SK-N-SH (cell line): ENCODE data around the gene EIF4E2. TPM values are rescaled to one million over a fixed set of nuclear protein-coding genes. Genes with fewer than 3 reads are reported as not detected.

ENCODE experiments used
- CTCF ChIA-PET: fragments of 300-600, 350-600 bp; formaldehyde crosslinking; extraction: SDS; loops from one replicate; lab custom pipeline; 2021; lab: Yijun Ruan, JAX
- POLR2A ChIA-PET: fragments of 350-600 bp; sonication (Branson Sonifier 250); formaldehyde crosslinking; extraction: SDS; loops from one replicate; lab custom pipeline; 2020; ENCODE audit warnings: antibody characterized with exemption, inconsistent platforms; lab: Yijun Ruan, JAX
- DNase-seq: peaks from one replicate; pipeline ENCODE4 v3.0.0; 2012
- H2AFZ ChIP-seq: fragments of 200-600 bp; sonication (generic); 2 replicates; pipeline ENCODE4 v1.8.1; 2016; ENCODE audit warnings: antibody characterized with exemption, mild to moderate bottlenecking, low read depth
- H3F3A ChIP-seq: fragments of 200-600 bp; sonication (generic); replicated peaks from 2 replicates; pipeline ENCODE3; 2016; ENCODE audit warnings: antibody characterized with exemption, mild to moderate bottlenecking; ENCODE audit not compliant: insufficient read depth
- H3K27ac ChIP-seq, 2 experiments: fragments of 200-500 bp in 1 of 2; fragments of 200-600 bp in 1 of 2; sonication (Bioruptor generic) in 1 of 2; sonication (generic), shearing (Covaris generic) in 1 of 2; 2 replicates each; pipeline versions ENCODE4 v1.5.1 to v1.6.1; 2014 to 2016; ENCODE audit warnings: low read depth in 2 of 2, inconsistent platforms in 1 of 2, low read length in 1 of 2, mild to moderate bottlenecking in 1 of 2, mixed read lengths in 1 of 2
- H3K27me3 ChIP-seq: fragments of 200-600 bp; sonication (generic), shearing (Covaris generic); 2 replicates; pipeline ENCODE4 v1.6.1; 2016; ENCODE audit warnings: mixed run types; ENCODE audit not compliant: insufficient read depth
- H3K36me3 ChIP-seq, 2 experiments: fragments of 200-500 bp in 1 of 2; fragments of 200-600 bp in 1 of 2; sonication (Bioruptor generic) in 1 of 2; sonication (generic) in 1 of 2; replicated peaks in 1 of 2; 2 replicates each; pipeline versions ENCODE3 to v1.5.1; 2014 to 2016; ENCODE audit warnings: low read length in 1 of 2, mild to moderate bottlenecking in 1 of 2; ENCODE audit not compliant: insufficient read depth in 2 of 2, control insufficient read depth in 1 of 2
- H3K4me1 ChIP-seq, 2 experiments: fragments of 200-500 bp in 1 of 2; fragments of 200-600 bp in 1 of 2; sonication (Bioruptor generic) in 1 of 2; sonication (generic), shearing (Covaris generic) in 1 of 2; 2 replicates each; pipeline versions ENCODE4 v1.5.1 to v1.6.1; 2014 to 2016; ENCODE audit warnings: low read depth in 1 of 2, low read length in 1 of 2, mixed run types in 1 of 2; ENCODE audit not compliant: insufficient read depth in 2 of 2, control insufficient read depth in 1 of 2
- H3K4me2 ChIP-seq: fragments of 200-600 bp; sonication (generic), shearing (Covaris generic); 2 replicates; pipeline ENCODE4 v1.6.1; 2017; ENCODE audit warnings: mixed run types
- H3K4me3 ChIP-seq, 2 experiments: fragments of 200-500 bp in 1 of 2; fragments of 200-600 bp in 1 of 2; sonication (Bioruptor generic) in 1 of 2; sonication (generic), shearing (Covaris generic) in 1 of 2; 2 replicates each; pipeline versions ENCODE4 v1.5.1 to v1.8.1; 2014 to 2016; ENCODE audit warnings: low read depth in 2 of 2, inconsistent platforms in 1 of 2, low read length in 1 of 2, mild to moderate bottlenecking in 1 of 2, mixed read lengths in 1 of 2, moderate library complexity in 1 of 2
- H3K79me2 ChIP-seq: fragments of 200-600 bp; sonication (generic); 2 replicates; pipeline ENCODE4 v1.8.1; 2017; ENCODE audit warnings: mild to moderate bottlenecking; ENCODE audit not compliant: insufficient read depth
- H3K9ac ChIP-seq: fragments of 200-600 bp; sonication (generic); 2 replicates; pipeline ENCODE4 v1.6.1; 2017; ENCODE audit warnings: mixed run types
- H3K9me2 ChIP-seq: fragments of 200-600 bp; sonication (generic); 2 replicates; pipeline ENCODE4 v1.6.1; 2017; ENCODE audit warnings: mixed run types
- H3K9me3 ChIP-seq: fragments of 200-600 bp; sonication (generic); 2 replicates; pipeline ENCODE4 v1.6.1; 2017; ENCODE audit warnings: mixed run types, mild to moderate bottlenecking, moderate library complexity
- H4K20me1 ChIP-seq: fragments of 200-600 bp; sonication (generic); 2 replicates; pipeline ENCODE4 v1.6.1; 2017; ENCODE audit warnings: mild to moderate bottlenecking, mixed run types; ENCODE audit not compliant: insufficient read depth
- CHD2 ChIP-seq: fragments of 150-350 bp; IDR thresholded peaks from 2 replicates; pipeline ENCODE4 v1.6.1; 2018; ENCODE audit warnings: low read length; ENCODE audit not compliant: partially characterized antibody
- FOSL2 ChIP-seq: IDR thresholded peaks from 2 replicates; pipeline ENCODE4 v1.4.0; 2012; ENCODE audit warnings: low read depth, mild to moderate bottlenecking, moderate library complexity, borderline replicate concordance
- FOXJ3 ChIP-seq: sonication (generic); formaldehyde crosslinking; IDR thresholded peaks from 2 replicates; pipeline ENCODE4 v1.5.1; 2020; ENCODE audit warnings: mild to moderate bottlenecking, missing genetic modification reagents
- GABPA ChIP-seq: IDR thresholded peaks from 2 replicates; pipeline ENCODE4 v1.4.0; 2012; ENCODE audit warnings: low read depth, mild to moderate bottlenecking
- MEF2A ChIP-seq: IDR thresholded peaks from 2 replicates; pipeline ENCODE4 v1.4.0; 2012; ENCODE audit warnings: low read depth, borderline replicate concordance
- MXI1 ChIP-seq: IDR thresholded peaks from 2 replicates; pipeline ENCODE4 v1.6.1; 2012; ENCODE audit warnings: mild to moderate bottlenecking, low read depth, low read length, improper control_type of control experiment
- NFIC ChIP-seq: IDR thresholded peaks from 2 replicates; pipeline ENCODE4 v1.4.0; 2012; ENCODE audit warnings: borderline replicate concordance
- NRF1 ChIP-seq: IDR thresholded peaks from 2 replicates; pipeline ENCODE4 v1.6.1; 2012; ENCODE audit warnings: low read depth, mild to moderate bottlenecking, low read length
- RAD21 ChIP-seq: IDR thresholded peaks from 2 replicates; pipeline ENCODE4 v1.6.1; 2012; ENCODE audit warnings: mild to moderate bottlenecking, low read length
- RXRA ChIP-seq: IDR thresholded peaks from 2 replicates; pipeline ENCODE4 v1.4.0; 2012; ENCODE audit warnings: low read depth, mild to moderate bottlenecking, borderline replicate concordance
- SMC3 ChIP-seq: IDR thresholded peaks from 2 replicates; pipeline ENCODE4 v1.6.1; 2012; ENCODE audit warnings: low read depth, low read length, improper control_type of control experiment
- TAF1 ChIP-seq: IDR thresholded peaks from 2 replicates; pipeline ENCODE4 v1.6.1; 2012; ENCODE audit warnings: low read depth, mild to moderate bottlenecking, low read length, moderate library complexity, borderline replicate concordance
- TCF12 ChIP-seq: IDR thresholded peaks from 2 replicates; pipeline ENCODE4 v1.4.0; 2012
- TEAD4 ChIP-seq: IDR thresholded peaks from 2 replicates; pipeline ENCODE4 v1.4.0; 2012; ENCODE audit warnings: mild to moderate bottlenecking, borderline replicate concordance; ENCODE audit not compliant: insufficient read depth
- YY1 ChIP-seq: IDR thresholded peaks from 2 replicates; pipeline ENCODE4 v1.4.0; 2012; ENCODE audit warnings: low read depth, mild to moderate bottlenecking
- WGBS: methylation state at CpG from one replicate; pipeline ENCODE4 v1.1.6; 2017; ENCODE audit warnings: low lambda C conversion rate; 5-methylcytosine and 5-hydroxymethylcytosine counted together
- polyA plus RNA-seq, 3 experiments: library from polyadenylated mRNA; depleted of rRNA; stranded (reverse); fragments of >200 nt; gene quantifications; 2 replicates each; pipeline ENCODE4 v1.2.3, GENCODE V29; 2012
- TF ChIP-seq, protein P1 (sequence below): IDR thresholded peaks from 2 replicates; pipeline ENCODE4 v1.4.0; 2012; ENCODE audit warnings: low read depth
- TF ChIP-seq, protein P2 (sequence below): IDR thresholded peaks from 2 replicates; pipeline ENCODE4 v1.4.0; 2012; ENCODE audit warnings: low read depth, borderline replicate concordance
- TF ChIP-seq, protein P3 (sequence below): IDR thresholded peaks from 2 replicates; pipeline ENCODE4 v1.4.0; 2012; ENCODE audit warnings: low read depth, borderline replicate concordance
- TF ChIP-seq, protein P4 (sequence below): fragments of 150-350 bp; IDR thresholded peaks from 2 replicates; pipeline ENCODE4 v1.6.1; 2017; ENCODE audit warnings: antibody characterized with exemption, low read length, low read depth, borderline replicate concordance

EIF4E2 gene
- polyA plus RNA-seq, 1 of the 3 experiments (the other 2 are of a cell fraction) = 29.1 TPM

DNA sequence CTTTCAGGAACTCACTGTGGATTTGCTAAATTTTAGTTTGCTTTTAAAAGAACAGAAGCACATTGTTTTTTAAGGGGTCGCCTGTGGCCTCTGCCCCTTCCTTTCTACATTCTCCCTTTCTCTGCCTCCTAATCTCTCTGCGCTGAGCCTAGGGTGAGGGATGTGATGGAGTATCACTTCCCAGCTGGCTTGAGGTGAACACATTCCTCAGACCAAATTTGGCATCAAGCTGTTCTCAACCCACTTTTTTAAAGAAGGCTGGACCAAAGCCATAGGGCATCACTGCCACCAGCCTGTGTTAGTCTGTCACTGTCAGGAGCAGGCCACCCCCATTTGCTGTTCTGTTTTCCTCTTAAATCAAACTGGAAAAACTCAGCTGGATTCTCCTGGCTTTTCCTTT lies 27.4 kb downstream of the EIF4E2 start:
- ChIA-PET CTCF (interaction anchor here (1.2 kb wide), 1 partner anchor 33 kb away, joined by 3 read pairs; no protein-coding TSS in a partner anchor), POLR2A (interaction anchor here (1.6 kb wide), 1 partner anchor 10 kb away, joined by 3 read pairs; no protein-coding TSS in a partner anchor)
- H3K4me2 ChIP-seq = no peak overlapping the region
- no peak overlapping the region for H3K9ac ChIP-seq
- H3K36me3 ChIP-seq = peaks cover 12 to 56% of the 10 kb centered on the region in 2 experiments
- H3K27me3 ChIP-seq = no peaks in the 10 kb centered on the region
- no peaks in the 10 kb centered on the region for H4K20me1 ChIP-seq
- H3F3A ChIP-seq = no peaks in the 10 kb centered on the region
- no peaks in the 10 kb centered on the region for H3K79me2 ChIP-seq
- H3K9me3 ChIP-seq = no peaks in the 10 kb centered on the region
- 0 out of 4 replicates have a peak, but pooled peaks cover 0 to 4% of the 10 kb centered on the region in 2 experiments for H3K4me1 ChIP-seq
- H3K9me2 ChIP-seq = no peaks in the 10 kb centered on the region
- WGBS = 88% methylated on average over 2 of the region's 2 CpGs
- TF ChIP-seq RXRA (no peak), MEF2A (no peak), TEAD4 (no peak), SMC3 (no peak), FOSL2 (no peak), NRF1 (no peak), MXI1 (no peak), RAD21 (no peak), FOXJ3 (CRISPR knock-in tag) (no peak), TCF12 (no peak), CHD2 (no peak), NFIC (no peak), TAF1 (no peak), YY1 (no peak), GABPA (no peak)
- TF ChIP-seq, protein P1, sequence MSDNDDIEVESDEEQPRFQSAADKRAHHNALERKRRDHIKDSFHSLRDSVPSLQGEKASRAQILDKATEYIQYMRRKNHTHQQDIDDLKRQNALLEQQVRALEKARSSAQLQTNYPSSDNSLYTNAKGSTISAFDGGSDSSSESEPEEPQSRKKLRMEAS = no peak
- TF ChIP-seq, protein P2, sequence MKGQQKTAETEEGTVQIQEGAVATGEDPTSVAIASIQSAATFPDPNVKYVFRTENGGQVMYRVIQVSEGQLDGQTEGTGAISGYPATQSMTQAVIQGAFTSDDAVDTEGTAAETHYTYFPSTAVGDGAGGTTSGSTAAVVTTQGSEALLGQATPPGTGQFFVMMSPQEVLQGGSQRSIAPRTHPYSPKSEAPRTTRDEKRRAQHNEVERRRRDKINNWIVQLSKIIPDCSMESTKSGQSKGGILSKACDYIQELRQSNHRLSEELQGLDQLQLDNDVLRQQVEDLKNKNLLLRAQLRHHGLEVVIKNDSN = no peak
- TF ChIP-seq, protein P3, sequence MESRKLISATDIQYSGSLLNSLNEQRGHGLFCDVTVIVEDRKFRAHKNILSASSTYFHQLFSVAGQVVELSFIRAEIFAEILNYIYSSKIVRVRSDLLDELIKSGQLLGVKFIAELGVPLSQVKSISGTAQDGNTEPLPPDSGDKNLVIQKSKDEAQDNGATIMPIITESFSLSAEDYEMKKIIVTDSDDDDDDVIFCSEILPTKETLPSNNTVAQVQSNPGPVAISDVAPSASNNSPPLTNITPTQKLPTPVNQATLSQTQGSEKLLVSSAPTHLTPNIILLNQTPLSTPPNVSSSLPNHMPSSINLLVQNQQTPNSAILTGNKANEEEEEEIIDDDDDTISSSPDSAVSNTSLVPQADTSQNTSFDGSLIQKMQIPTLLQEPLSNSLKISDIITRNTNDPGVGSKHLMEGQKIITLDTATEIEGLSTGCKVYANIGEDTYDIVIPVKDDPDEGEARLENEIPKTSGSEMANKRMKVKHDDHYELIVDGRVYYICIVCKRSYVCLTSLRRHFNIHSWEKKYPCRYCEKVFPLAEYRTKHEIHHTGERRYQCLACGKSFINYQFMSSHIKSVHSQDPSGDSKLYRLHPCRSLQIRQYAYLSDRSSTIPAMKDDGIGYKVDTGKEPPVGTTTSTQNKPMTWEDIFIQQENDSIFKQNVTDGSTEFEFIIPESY = no peak
- TF ChIP-seq, protein P4, sequence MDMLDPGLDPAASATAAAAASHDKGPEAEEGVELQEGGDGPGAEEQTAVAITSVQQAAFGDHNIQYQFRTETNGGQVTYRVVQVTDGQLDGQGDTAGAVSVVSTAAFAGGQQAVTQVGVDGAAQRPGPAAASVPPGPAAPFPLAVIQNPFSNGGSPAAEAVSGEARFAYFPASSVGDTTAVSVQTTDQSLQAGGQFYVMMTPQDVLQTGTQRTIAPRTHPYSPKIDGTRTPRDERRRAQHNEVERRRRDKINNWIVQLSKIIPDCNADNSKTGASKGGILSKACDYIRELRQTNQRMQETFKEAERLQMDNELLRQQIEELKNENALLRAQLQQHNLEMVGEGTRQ = no peak
- DNase-seq = no peak
- no peak overlapping the region for H3K27ac ChIP-seq
- no peak overlapping the region for H3K4me3 ChIP-seq
- H2AFZ ChIP-seq = no peak overlapping the region
